A549 (cell line): ENCODE results near the gene EFHC1. TPM values are rescaled to one million over a fixed set of nuclear protein-coding genes. Genes with fewer than 3 reads are reported as not detected.

Experiments
- CBX8 ChIP-seq: fragments of 200-600 bp; sonication (generic); IDR thresholded peaks from 2 replicates; pipeline ENCODE4 v1.6.1; 2016
- CEBPB ChIP-seq, 2 experiments: fragments of >200 bp in 1 of 2; sonication (Bioruptor Twin) in 1 of 2; formaldehyde crosslinking in 1 of 2; IDR thresholded peaks; 2 replicates each; pipeline ENCODE4 v1.6.1; 2012 to 2016
- CHD2 ChIP-seq: fragments of 150-350 bp; IDR thresholded peaks from 2 replicates; pipeline ENCODE4 v1.6.1; 2014; ENCODE audit warnings: low read length; ENCODE audit not compliant: partially characterized antibody
- CTCF ChIP-seq: fragments of >200 bp; sonication (Bioruptor Twin); formaldehyde crosslinking; IDR thresholded peaks from 3 replicates; pipeline ENCODE4 v1.5.1; 2016
- EHF ChIP-seq: fragments of 250-450 bp; sonication (Bioruptor Pico); IDR thresholded peaks from 2 replicates; pipeline ENCODE4 v1.5.0; 2020; ENCODE audit warnings: mild to moderate bottlenecking
- EHMT2 ChIP-seq: fragments of 200-600 bp; sonication (generic); IDR thresholded peaks from 2 replicates; pipeline ENCODE4 v1.6.1; 2016; ENCODE audit warnings: antibody characterized with exemption, low read depth, mild to moderate bottlenecking, moderate library complexity
- EP300 ChIP-seq, 2 experiments: fragments of >200 bp; sonication (Bioruptor Twin); formaldehyde crosslinking; IDR thresholded peaks; 2 replicates in 1 of 2; 3 replicates in 1 of 2; pipeline ENCODE4 v1.6.1; 2016 to 2017
- GATA3 ChIP-seq: IDR thresholded peaks from 2 replicates; pipeline ENCODE4 v1.6.1; 2012; ENCODE audit warnings: borderline replicate concordance
- HOXB13 ChIP-seq: fragments of 250-450 bp; sonication (Bioruptor Pico); IDR thresholded peaks from 2 replicates; pipeline ENCODE4 v1.5.0; 2020; ENCODE audit warnings: low read depth, mild to moderate bottlenecking, moderate library complexity
- HOXB5 ChIP-seq: fragments of 250-450 bp; sonication (Bioruptor Pico); IDR thresholded peaks from 2 replicates; pipeline ENCODE4 v1.5.0; 2020; ENCODE audit warnings: mild to moderate bottlenecking, moderate library complexity
- MAFK ChIP-seq: fragments of 450-650 bp; IDR thresholded peaks from 2 replicates; pipeline ENCODE4 v1.6.1; 2014; ENCODE audit not compliant: partially characterized antibody
- MAZ ChIP-seq: fragments of 150-350 bp; IDR thresholded peaks from 2 replicates; pipeline ENCODE4 v1.6.1; 2014; ENCODE audit warnings: antibody characterized with exemption, low read depth, low read length, borderline replicate concordance
- NPAS2 ChIP-seq: fragments of 250-450 bp; sonication (Bioruptor Pico); IDR thresholded peaks from 2 replicates; pipeline ENCODE4 v1.8.0; 2022; ENCODE audit warnings: mild to moderate bottlenecking, moderate library complexity, borderline replicate concordance
- PHF8 ChIP-seq: fragments of 200-600 bp; sonication (generic); IDR thresholded peaks from 2 replicates; pipeline ENCODE4 v1.6.1; 2016; ENCODE audit warnings: low read depth, mild to moderate bottlenecking, antibody characterized with exemption, moderate library complexity, borderline replicate concordance
- POLR2AphosphoS2 ChIP-seq: conservative IDR thresholded peaks from 2 replicates; pipeline ENCODE4 v1.6.1; 2012; ENCODE audit warnings: low read length, improper control_type of control experiment, inconsistent platforms
- RAD21 ChIP-seq, 2 experiments: fragments of >200 bp in 1 of 2; sonication (Bioruptor Twin) in 1 of 2; formaldehyde crosslinking in 1 of 2; IDR thresholded peaks in 1 of 2; conservative IDR thresholded peaks in 1 of 2; 2 replicates in 1 of 2; 3 replicates in 1 of 2; pipeline ENCODE4 v1.6.1; 2012 to 2018; ENCODE audit warnings: inconsistent platforms in 1 of 2
- RARB ChIP-seq: fragments of 250-450 bp; sonication (Bioruptor Pico); IDR thresholded peaks from 2 replicates; pipeline ENCODE4 v1.8.0; 2021; ENCODE audit warnings: mild to moderate bottlenecking, moderate library complexity
- RCOR1 ChIP-seq: fragments of 150-350 bp; IDR thresholded peaks from 2 replicates; pipeline ENCODE4 v1.6.1; 2014; ENCODE audit warnings: antibody characterized with exemption, low read length, low read depth
- RNF2 ChIP-seq: fragments of 200-600 bp; sonication (generic); IDR thresholded peaks from 2 replicates; pipeline ENCODE4 v1.6.1; 2016; ENCODE audit warnings: low read depth, mild to moderate bottlenecking, antibody characterized with exemption, moderate library complexity, borderline replicate concordance
- SMC3 ChIP-seq: fragments of >200 bp; sonication (Bioruptor Twin); formaldehyde crosslinking; IDR thresholded peaks from 3 replicates; pipeline ENCODE4 v1.6.1; 2018; ENCODE audit warnings: inconsistent platforms
- TP53 ChIP-seq: fragments of 250-450 bp; sonication (Bioruptor Pico); IDR thresholded peaks from 2 replicates; pipeline ENCODE4 v1.5.0; 2021; ENCODE audit warnings: mild to moderate bottlenecking, moderate library complexity
- ZC3H11A ChIP-seq: fragments of 450-650 bp; IDR thresholded peaks from 2 replicates; pipeline ENCODE4 v1.6.1; 2014; ENCODE audit warnings: antibody characterized with exemption, mild to moderate bottlenecking
- ZFP36 ChIP-seq: fragments of 450-650 bp; IDR thresholded peaks from 2 replicates; pipeline ENCODE4 v1.6.1; 2014; ENCODE audit warnings: borderline replicate concordance; ENCODE audit not compliant: partially characterized antibody
- polyA plus RNA-seq, 4 experiments: library from polyadenylated mRNA; depleted of rRNA in 3 of 4; stranded (reverse); fragments of >200 nt; fragmentation: RNase III in 1 of 4; extraction: RNeasy Plus Mini Kit Qiagen cat#74134 plus additional on column Dnase treatment in 1 of 4; gene quantifications; 2 replicates in 3 of 4; 3 replicates in 1 of 4; pipeline ENCODE4 v1.2.3, GENCODE V29; 2011 to 2017
- TF ChIP-seq, protein P1 (sequence below): IDR thresholded peaks from 2 replicates; pipeline ENCODE4 v1.6.1; 2012; ENCODE audit warnings: low read depth, borderline replicate concordance
- TF ChIP-seq, protein P2 (sequence below): fragments of 200-600 bp; sonication (generic); IDR thresholded peaks from 2 replicates; pipeline ENCODE4 v1.6.1; 2016; ENCODE audit warnings: antibody characterized with exemption, mild to moderate bottlenecking, moderate library complexity
- TF ChIP-seq, protein P3 (sequence below): fragments of 450-650 bp; IDR thresholded peaks from 2 replicates; pipeline ENCODE4 v1.6.1; 2014; ENCODE audit warnings: antibody characterized with exemption
- TF ChIP-seq, protein P4 (sequence below): IDR thresholded peaks from 2 replicates; pipeline ENCODE4 v1.6.1; 2012
- TF ChIP-seq, protein P5 (sequence below): IDR thresholded peaks from 2 replicates; pipeline ENCODE4 v1.6.1; 2012
- TF ChIP-seq, protein P6 (sequence below): fragments of 250-450 bp; sonication (Bioruptor Pico); IDR thresholded peaks from 2 replicates; pipeline ENCODE4 v1.5.0; 2020; ENCODE audit warnings: low read depth, mild to moderate bottlenecking, moderate library complexity
- TF ChIP-seq, protein P7 (sequence below): fragments of 150-350 bp; IDR thresholded peaks from 2 replicates; pipeline ENCODE4 v1.6.1; 2014; ENCODE audit warnings: low read depth, mild to moderate bottlenecking, low read length

EFHC1 gene
- polyA plus RNA-seq, 2 of the 4 experiments (the other 2 are of a cell fraction) = 14.0 to 46.7 TPM

DNA sequence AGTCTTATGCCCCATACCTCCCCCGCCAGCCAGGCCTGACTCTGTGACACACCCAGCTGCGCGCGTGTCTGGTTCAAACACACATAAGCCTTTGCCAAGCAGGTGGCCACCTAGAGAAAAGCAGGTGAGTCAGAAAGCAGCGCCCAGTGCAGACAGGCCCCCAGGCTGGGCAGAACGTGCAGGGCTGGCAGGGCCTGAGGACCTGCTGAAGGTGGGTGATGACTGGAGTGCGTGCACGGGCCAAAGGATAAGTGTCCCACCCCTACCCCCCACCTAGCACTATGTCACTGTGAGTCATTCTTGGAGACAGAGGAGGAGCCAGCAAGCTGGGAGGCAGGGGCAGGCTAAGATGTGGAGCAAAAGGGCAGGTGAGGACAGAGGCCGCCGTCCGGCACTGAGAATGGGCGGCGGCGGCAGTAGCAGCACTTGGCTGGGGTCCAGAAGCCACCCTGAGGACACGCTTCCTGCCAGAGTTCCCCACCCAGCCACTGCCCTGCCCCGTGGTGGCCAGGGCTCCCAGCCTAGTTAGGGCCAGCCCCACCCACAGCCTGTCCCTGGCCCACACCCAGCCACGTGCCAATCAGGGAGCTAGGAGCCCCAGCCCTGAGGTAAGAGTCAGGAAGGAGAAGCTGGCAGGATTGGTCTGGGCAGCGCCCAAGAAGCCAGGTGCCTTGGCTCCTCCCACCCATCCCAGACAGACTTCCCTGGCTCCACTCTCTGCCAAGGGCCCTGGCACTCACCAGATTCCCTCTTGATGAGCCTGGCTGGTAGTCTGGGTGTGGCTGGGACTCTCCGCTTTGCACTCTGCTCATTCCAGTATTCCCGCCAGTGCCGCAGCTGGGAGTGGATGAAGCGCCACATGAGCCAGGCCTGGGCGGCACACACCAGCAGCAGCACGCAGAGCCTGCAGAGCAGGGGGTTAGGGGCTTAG lies 84.0 kb downstream of the EFHC1 start (continued):
- TF ChIP-seq, protein P1, sequence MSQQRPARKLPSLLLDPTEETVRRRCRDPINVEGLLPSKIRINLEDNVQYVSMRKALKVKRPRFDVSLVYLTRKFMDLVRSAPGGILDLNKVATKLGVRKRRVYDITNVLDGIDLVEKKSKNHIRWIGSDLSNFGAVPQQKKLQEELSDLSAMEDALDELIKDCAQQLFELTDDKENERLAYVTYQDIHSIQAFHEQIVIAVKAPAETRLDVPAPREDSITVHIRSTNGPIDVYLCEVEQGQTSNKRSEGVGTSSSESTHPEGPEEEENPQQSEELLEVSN = peak; percentile 95
- no peak for TF ChIP-seq RCOR1
- TF ChIP-seq ZC3H11A = no peak
- TF ChIP-seq HOXB13 = peak; percentile 89
- peak; percentile 32; the same call in 1 of the 2 replicates for TF ChIP-seq RARB
- TF ChIP-seq GATA3 = peak; percentile 77; the same call in 1 of the 2 replicates
- TF ChIP-seq TP53 (CRISPR knock-in tag) = no peak
- peak; percentile 23; the same call in 1 of the 3 replicates for TF ChIP-seq SMC3
- TF ChIP-seq, protein P2, sequence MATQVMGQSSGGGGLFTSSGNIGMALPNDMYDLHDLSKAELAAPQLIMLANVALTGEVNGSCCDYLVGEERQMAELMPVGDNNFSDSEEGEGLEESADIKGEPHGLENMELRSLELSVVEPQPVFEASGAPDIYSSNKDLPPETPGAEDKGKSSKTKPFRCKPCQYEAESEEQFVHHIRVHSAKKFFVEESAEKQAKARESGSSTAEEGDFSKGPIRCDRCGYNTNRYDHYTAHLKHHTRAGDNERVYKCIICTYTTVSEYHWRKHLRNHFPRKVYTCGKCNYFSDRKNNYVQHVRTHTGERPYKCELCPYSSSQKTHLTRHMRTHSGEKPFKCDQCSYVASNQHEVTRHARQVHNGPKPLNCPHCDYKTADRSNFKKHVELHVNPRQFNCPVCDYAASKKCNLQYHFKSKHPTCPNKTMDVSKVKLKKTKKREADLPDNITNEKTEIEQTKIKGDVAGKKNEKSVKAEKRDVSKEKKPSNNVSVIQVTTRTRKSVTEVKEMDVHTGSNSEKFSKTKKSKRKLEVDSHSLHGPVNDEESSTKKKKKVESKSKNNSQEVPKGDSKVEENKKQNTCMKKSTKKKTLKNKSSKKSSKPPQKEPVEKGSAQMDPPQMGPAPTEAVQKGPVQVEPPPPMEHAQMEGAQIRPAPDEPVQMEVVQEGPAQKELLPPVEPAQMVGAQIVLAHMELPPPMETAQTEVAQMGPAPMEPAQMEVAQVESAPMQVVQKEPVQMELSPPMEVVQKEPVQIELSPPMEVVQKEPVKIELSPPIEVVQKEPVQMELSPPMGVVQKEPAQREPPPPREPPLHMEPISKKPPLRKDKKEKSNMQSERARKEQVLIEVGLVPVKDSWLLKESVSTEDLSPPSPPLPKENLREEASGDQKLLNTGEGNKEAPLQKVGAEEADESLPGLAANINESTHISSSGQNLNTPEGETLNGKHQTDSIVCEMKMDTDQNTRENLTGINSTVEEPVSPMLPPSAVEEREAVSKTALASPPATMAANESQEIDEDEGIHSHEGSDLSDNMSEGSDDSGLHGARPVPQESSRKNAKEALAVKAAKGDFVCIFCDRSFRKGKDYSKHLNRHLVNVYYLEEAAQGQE = no peak
- no peak for TF ChIP-seq PHF8
- TF ChIP-seq, protein P3, sequence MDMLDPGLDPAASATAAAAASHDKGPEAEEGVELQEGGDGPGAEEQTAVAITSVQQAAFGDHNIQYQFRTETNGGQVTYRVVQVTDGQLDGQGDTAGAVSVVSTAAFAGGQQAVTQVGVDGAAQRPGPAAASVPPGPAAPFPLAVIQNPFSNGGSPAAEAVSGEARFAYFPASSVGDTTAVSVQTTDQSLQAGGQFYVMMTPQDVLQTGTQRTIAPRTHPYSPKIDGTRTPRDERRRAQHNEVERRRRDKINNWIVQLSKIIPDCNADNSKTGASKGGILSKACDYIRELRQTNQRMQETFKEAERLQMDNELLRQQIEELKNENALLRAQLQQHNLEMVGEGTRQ = peak; percentile 64
- no peak for TF ChIP-seq CTCF
- no peak for TF ChIP-seq RNF2
- peak in 1 of 2 experiments; percentile 11; a peak in 3 of 5 replicates for TF ChIP-seq RAD21 (conservative IDR thresholded peaks at IDR 0.05 in 1 of 2, IDR thresholded peaks at IDR 0.05 in 1 of 2)
- TF ChIP-seq, protein P4, sequence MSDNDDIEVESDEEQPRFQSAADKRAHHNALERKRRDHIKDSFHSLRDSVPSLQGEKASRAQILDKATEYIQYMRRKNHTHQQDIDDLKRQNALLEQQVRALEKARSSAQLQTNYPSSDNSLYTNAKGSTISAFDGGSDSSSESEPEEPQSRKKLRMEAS = peak; percentile 86
- TF ChIP-seq ZFP36 = no peak
- TF ChIP-seq, protein P5, sequence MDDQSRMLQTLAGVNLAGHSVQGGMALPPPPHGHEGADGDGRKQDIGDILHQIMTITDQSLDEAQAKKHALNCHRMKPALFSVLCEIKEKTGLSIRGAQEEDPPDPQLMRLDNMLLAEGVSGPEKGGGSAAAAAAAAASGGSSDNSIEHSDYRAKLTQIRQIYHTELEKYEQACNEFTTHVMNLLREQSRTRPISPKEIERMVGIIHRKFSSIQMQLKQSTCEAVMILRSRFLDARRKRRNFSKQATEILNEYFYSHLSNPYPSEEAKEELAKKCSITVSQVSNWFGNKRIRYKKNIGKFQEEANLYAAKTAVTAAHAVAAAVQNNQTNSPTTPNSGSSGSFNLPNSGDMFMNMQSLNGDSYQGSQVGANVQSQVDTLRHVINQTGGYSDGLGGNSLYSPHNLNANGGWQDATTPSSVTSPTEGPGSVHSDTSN = no peak
- TF ChIP-seq, protein P6, sequence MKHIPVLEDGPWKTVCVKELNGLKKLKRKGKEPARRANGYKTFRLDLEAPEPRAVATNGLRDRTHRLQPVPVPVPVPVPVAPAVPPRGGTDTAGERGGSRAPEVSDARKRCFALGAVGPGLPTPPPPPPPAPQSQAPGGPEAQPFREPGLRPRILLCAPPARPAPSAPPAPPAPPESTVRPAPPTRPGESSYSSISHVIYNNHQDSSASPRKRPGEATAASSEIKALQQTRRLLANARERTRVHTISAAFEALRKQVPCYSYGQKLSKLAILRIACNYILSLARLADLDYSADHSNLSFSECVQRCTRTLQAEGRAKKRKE = peak; percentile 89
- no peak for TF ChIP-seq CBX8
- TF ChIP-seq POLR2AphosphoS2 = no peak
- no peak for TF ChIP-seq NPAS2
- TF ChIP-seq MAZ = no peak
- TF ChIP-seq MAFK = no peak
- 0 out of 4 replicates have a peak, but pooled peaks of 1 of the 2 experiments have one; percentile 1 for TF ChIP-seq CEBPB (IDR thresholded peaks at IDR 0.05)
- peak; percentile 85 for TF ChIP-seq HOXB5 (CRISPR knock-in tag)
- TF ChIP-seq, protein P7, sequence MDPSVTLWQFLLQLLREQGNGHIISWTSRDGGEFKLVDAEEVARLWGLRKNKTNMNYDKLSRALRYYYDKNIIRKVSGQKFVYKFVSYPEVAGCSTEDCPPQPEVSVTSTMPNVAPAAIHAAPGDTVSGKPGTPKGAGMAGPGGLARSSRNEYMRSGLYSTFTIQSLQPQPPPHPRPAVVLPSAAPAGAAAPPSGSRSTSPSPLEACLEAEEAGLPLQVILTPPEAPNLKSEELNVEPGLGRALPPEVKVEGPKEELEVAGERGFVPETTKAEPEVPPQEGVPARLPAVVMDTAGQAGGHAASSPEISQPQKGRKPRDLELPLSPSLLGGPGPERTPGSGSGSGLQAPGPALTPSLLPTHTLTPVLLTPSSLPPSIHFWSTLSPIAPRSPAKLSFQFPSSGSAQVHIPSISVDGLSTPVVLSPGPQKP = no peak
- TF ChIP-seq EHF = peak; percentile 88; the same call in 1 of the 2 replicates
- no peak for TF ChIP-seq EHMT2
- no peak for TF ChIP-seq CHD2
- peak; percentile 56 to 79; a peak in 2 of 5 replicates for TF ChIP-seq EP300 (IDR thresholded peaks at IDR 0.05)
